Nucleus accumbens (tissue), 56 donors: ENCODE results near the gene HDAC7.
A peak's percentile ranks its signal among the peaks of the same experiment; 100 is the strongest.

ENCODE experiments used
- DNase-seq, 56 donors: peaks; one replicate each; lab custom pipeline; 2025; lab: John Stamatoyannopoulos, UW

The HDAC7 gene

GRCh38 chr12:47833591-47834012, 13.9 kb upstream of the HDAC7 start:
- no peak for DNase-seq

- no peak for DNase-seq
These were observed 12.7 kb upstream of the HDAC7 start for GRCh38 chr12:47832263-47832933.

GRCh38 chr12:47829584-47829983, 9.9 kb upstream of the HDAC7 start:
- no peak for DNase-seq

GRCh38 chr12:47828976-47829482, 9.3 kb upstream of the HDAC7 start:
- DNase-seq: peak in 2 of 56 donors; percentile 3 to 27

GRCh38 chr12:47828008-47828975, 8.6 kb upstream of the HDAC7 start:
- DNase-seq: no peak

- no peak for DNase-seq
These were observed 5.5 kb upstream of the HDAC7 start for GRCh38 chr12:47825173-47825639.

GRCh38 chr12:47824635-47825034, 4.9 kb upstream of the HDAC7 start:
- no peak for DNase-seq

- DNase-seq: no peak
These were observed 4.5 kb upstream of the HDAC7 start for GRCh38 chr12:47824198-47824597.

- DNase-seq: no peak
These were observed 3.9 kb upstream of the HDAC7 start for GRCh38 chr12:47823422-47824086.

- no peak for DNase-seq
These were observed 3.2 kb upstream of the HDAC7 start for GRCh38 chr12:47822863-47823262.

GRCh38 chr12:47822401-47822800, 2.7 kb upstream of the HDAC7 start:
- DNase-seq: no peak

GRCh38 chr12:47821346-47821706, 1.6 kb upstream of the HDAC7 start:
- no peak for DNase-seq

- DNase-seq: peak in 9 of 56 donors; percentile 12 to 80 (median 48)
These were observed 1.1 kb upstream of the HDAC7 start for GRCh38 chr12:47820631-47821345.

GRCh38 chr12:47819138-47819895, 386 bp downstream of the HDAC7 start:
- DNase-seq: peak in 41 of 56 donors; percentile 20 to 71 (median 46)

- peak in 17 of 56 donors; percentile 21 to 57 (median 42) for DNase-seq
These were observed 1.1 kb downstream of the HDAC7 start for GRCh38 chr12:47818467-47819137.

- no peak for DNase-seq
These were observed 1.7 kb downstream of the HDAC7 start for GRCh38 chr12:47818007-47818376.

- no peak for DNase-seq
These were observed 2.3 kb downstream of the HDAC7 start for GRCh38 chr12:47817272-47818006.
